OCI-LY7 (cell line): ENCODE data around the gene TMEM260.
A peak's percentile ranks its signal among the peaks of the same experiment; 100 is the strongest.

Experiments
- CTCF ChIP-seq: fragments of 200-600 bp; sonication (generic); conservative IDR thresholded peaks from 2 replicates; pipeline ENCODE4 v1.5.1; 2014; ENCODE audit warnings: mild to moderate bottlenecking, antibody characterized with exemption, low read length, moderate library complexity, mixed read lengths
- EZH2phosphoT487 ChIP-seq: fragments of 200-600 bp; sonication (generic); IDR thresholded peaks from 2 replicates; pipeline ENCODE4 v1.6.1; 2018; ENCODE audit warnings: low read depth, borderline replicate concordance, mild to moderate bottlenecking, mixed run types, antibody characterized with exemption, low read length, moderate library complexity, mixed read lengths

- TF ChIP-seq CTCF, result peak; percentile 84
- no peak for TF ChIP-seq EZH2phosphoT487
These were observed 80.5 kb downstream of the TMEM260 start for GRCh38 chr14:56659964-56660551.
